ENCODE measurements around the gene PHC3.
"Not testable (repeated sequence)": the region's sequence is repeated elsewhere in the genome, so short reads cannot be mapped to it uniquely, and the experiment has no call there.

Gene PHC3

GRCh38 chr3:170195759-170196158 is 14.2 kb upstream of the PHC3 start:
- DNase-seq (ENCODE audit: low spot score) = not testable (repeated sequence)

DNA sequence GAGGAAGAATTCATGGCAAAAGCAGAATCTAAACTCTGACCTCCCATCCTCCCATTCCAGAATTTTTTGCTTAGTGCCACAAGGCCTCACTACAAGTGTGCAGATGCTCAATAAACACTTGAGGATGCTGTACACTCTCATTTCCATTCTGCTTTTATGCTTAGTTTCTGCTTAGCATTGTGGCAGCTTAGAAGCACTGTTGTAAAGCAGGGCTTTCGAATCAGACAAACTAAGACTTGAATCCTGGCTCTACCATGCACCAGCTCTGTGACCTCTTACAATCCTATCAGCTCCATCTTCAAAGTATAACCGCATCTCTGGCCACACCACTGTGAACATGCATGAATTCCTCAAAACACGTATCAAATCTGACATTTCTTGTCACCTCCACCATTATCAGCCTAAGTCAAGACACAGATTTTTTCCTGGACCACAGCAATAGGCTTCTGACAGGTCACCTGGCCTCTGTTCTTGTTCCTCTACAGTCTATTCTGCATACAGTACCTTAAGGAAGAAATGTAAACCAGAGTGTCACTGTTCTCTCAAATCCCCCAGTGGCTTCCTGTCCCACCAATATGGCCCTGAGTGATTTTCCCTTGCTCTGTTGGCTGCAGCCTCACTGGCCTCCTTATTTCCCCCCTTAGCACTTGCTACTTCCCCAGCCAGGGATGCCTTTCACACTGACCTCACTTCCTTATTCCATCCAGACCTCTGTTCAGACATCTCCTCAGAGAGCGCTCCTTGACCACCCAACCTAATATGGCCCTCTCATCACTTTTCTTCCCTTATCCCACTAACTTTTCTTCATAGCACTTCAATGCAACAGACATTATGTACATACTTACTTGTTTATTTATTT is 8.1 kb upstream of the PHC3 start:
- DNase-seq (ENCODE audit: low spot score) = no peak

DNA sequence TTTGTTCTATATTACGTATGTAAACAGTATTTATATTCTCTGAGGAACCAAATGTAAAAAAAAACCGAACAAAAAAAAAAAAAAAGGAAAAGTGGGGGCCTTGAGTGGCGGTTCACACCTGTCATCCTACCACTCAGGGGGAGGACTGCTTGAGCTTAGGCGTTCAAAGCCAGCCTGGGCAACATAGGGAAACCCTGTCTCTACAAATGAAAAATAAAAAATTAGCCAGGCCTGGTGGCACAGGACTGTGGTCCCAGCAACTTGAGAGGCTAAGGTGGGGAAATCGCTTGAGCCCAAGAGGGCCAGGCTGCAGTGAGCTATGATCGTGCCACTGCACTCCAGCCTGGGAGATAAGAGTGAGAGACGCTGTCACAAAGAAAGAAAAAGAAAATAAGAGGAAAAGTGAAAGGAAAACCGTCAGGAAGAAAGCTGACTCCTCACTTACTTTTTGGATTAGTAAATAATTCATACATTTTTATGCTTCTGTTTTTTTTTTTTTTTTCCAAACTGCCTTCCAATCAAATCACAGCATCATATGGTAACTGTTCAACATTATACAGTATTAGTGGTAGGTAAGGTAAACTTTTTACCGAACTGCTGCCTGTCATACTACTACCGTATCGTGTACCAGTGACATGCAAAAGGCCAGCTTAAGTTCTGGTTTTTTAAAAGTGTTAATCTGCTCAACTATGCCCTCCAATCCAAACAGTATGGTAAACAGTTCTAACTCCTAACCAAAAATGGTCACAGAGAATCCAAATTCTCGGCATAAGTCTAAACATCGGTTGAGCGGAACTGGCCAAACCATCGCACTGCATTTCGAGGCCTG is 1.2 kb downstream of the PHC3 start:
- no peak for DNase-seq (ENCODE audit: low spot score)

DNA sequence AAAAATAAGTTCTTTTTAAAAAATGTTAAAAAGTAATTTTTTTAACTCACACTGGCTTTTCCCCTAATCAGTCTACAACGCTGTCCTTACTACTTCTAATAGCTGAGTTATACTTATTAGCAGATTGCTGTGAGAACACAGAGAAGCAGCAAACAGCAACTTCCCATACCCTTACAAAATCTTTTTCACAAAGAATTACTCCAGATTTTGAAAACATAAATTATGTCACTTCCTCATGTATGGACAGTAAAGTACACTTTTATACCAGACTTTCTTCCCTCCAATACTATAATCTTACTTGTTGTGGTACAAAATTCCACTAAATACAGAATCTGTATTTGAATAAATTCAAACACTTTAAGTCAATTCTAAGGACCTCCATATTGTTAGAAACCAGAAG is 2.1 kb downstream of the PHC3 start:
- DNase-seq (ENCODE audit: low spot score) = no peak

- no peak for DNase-seq (ENCODE audit: low spot score)
Measured at GRCh38 chr3:170178651-170179050, 2.9 kb downstream of the PHC3 start.

DNA sequence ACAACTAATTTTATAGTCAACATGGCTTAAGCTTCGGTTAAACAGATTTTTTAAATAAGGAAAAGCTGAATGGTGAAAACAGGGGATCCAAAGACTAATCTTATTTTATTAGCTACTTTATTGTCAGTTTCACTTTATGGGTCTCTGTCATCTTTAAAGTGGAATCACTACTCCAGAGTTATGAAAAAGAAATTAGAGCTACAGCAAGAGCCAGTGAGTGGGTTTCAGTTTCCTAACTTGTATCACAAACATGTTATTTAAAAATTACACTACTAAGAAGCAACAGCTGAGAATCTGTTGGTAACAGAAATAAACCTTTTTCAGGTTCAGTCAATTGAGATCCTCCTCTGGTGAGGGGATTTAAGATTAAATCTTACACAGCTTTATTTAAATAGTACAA is 10.0 kb downstream of the PHC3 start:
- DNase-seq (ENCODE audit: low spot score) = no peak

- no peak for DNase-seq (ENCODE audit: low spot score)
Measured at GRCh38 chr3:170164717-170165116, 16.8 kb downstream of the PHC3 start.

- no peak for DNase-seq (ENCODE audit: low spot score)
Measured at GRCh38 chr3:170163956-170164645, 17.4 kb downstream of the PHC3 start.

- DNase-seq (ENCODE audit: low spot score) = no peak
Measured at GRCh38 chr3:170162630-170163029, 18.9 kb downstream of the PHC3 start.

DNA sequence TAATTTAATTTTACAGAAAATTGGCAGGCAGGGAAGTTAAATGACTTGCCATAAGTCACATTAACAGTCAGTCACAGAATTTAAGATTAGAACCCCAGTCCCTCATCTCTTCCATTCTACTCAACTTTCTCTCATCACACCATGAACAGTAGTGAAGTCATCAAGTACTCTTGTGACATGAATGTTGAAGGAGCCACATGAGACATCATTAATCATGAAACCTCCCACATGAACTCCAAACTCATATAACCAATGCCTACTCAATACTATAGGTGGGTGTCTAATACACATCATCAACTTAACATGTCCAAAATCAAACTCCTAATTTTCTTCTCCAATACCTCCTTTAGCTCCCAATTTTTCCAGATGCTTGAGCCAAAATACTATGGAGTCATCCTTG is 19.5 kb downstream of the PHC3 start:
- DNase-seq (ENCODE audit: low spot score) = no peak

- no peak for DNase-seq (ENCODE audit: low spot score)
Measured at GRCh38 chr3:170159933-170160332, 21.6 kb downstream of the PHC3 start.

DNA sequence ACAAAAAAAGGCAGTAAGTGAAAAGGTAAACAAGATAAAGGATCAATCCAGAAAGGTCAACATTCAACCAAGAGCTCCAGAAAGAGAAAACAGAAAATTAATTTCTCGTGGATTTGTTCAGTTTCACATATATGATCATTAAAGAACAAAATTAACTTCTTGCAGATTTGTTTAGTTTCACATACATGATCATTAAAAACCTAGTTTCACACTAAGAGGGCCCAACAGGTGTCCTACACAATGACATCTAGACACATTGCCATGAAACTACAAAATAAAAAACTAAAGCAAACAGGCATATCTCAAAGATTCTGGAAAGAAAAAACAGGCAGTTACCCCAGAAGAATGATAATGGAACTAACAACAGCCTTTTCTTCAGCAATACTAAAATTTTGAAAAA is 22.1 kb downstream of the PHC3 start:
- DNase-seq (ENCODE audit: low spot score) = no peak

GRCh38 chr3:170155604-170156003 is 25.9 kb downstream of the PHC3 start:
- no peak for DNase-seq (ENCODE audit: low spot score)

DNA sequence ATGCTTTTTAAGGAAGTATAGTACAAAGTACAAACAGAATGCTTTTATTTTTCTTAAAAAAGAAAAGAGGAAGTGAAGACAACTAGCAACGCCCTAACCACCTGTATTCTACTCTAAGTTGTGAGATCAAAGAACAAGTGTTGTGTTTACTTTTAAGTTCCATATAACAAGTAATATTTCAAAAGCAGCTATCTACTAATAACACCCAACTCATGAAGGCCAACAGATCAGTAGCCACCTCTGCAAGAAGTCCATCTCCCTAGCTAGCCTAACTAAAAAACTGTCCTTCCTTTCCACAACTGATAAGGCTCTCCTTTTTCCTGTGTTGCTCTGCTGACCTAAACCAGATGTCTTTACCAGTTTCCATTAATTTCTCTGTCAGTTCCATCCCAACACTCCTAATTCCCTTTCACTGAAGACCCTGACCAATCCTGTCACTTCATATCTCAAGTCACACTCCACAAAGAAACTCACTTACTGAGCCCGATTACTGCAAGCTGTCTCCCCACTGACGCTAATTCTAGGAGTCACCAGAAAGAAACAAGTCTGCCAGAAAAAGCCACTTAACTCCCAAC is 26.9 kb downstream of the PHC3 start:
- DNase-seq (ENCODE audit: low spot score) = peak; percentile 60

DNA sequence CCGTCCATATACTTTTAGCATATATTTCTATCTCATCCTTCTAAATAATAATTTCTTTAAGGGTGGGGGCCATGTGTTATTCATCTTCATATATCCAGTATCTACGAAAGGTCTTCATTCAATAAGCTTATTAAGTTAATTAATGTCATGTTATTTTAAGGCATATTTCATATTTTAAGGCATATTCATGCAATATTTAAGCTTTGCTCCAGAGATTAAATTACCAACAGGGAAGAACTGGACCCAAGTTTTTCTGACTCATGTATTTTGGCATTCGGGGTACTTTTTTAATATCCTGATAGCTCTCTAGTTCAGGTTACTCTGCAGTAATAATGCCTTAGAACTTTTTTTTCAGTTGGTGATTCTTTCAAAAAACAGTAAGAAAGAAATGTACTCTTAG is 27.4 kb downstream of the PHC3 start:
- DNase-seq (ENCODE audit: low spot score) = no peak

GRCh38 chr3:170151536-170151935 is 30.0 kb downstream of the PHC3 start:
- DNase-seq (ENCODE audit: low spot score) = no peak

- no peak for DNase-seq (ENCODE audit: low spot score)
Measured at GRCh38 chr3:170149016-170149415, 32.5 kb downstream of the PHC3 start.

DNA sequence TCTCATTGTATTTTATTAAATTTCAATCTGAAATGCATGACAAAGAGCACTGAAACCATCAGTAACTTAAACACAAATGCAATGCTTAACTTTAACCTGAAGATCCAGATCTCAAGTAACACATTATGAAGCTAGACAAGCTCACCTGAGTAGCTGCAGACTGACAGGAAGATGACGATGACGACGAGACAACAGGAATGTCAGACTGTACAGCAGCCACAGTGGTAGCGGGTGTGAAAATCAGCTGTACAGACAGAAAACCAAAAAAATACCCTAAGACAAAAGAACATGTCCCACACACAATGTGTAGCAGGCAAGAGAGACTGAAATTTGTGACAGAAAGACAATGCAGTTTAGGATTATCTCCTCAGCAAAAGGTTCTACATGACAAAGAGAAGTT is 36.3 kb downstream of the PHC3 start:
- no peak for DNase-seq (ENCODE audit: low spot score)

DNA sequence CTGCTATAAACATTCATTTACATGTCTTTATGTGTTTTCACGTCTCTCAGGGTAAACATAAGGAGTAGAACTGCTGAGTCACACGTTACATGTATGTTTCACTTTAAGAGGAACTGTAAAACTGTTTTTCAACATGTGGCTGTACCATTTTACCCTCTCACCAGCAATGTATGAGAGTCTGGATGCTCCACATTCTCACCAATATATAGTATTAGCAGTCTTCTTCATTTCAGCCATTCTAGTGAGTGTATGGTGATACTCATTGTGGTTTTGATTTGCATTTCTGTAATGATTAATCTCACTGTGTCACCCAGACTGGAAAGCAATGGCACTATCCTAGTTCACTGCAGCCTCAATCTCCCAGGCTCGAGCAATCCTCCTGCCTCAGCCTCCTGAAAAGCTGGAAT is 37.1 kb downstream of the PHC3 start:
- DNase-seq (ENCODE audit: low spot score) = no peak

DNA sequence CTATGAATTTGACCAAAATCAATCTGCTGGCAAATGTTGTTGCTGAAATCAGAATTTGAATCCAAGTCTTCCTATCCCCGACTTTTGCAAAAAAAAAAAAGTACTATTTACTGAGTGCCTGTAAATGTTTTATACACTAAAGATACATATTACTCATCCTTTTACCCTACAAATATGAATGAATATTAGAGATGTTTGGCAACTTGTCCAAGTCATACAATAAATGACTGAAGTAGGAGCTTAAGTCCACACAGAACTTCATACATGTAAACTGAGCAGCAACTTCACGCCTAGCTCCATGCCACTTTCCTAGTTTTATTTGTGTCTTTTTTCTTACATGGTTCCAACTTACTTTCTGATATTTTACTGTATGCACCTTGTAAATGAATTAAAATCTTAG is 39.2 kb downstream of the PHC3 start:
- DNase-seq (ENCODE audit: low spot score) = no peak

- DNase-seq (ENCODE audit: low spot score) = no peak
Measured at GRCh38 chr3:170137986-170138385, 43.5 kb downstream of the PHC3 start.

GRCh38 chr3:170132335-170132734 is 49.2 kb downstream of the PHC3 start:
- no peak for DNase-seq (ENCODE audit: low spot score)

All from SK-N-DZ (cell line).